Measurements from ENCODE around the gene ZDHHC6. TPM values are rescaled to one million over a fixed set of nuclear protein-coding genes. Genes with fewer than 3 reads are reported as not detected.

Gene ZDHHC6
- total RNA-seq, 1 experiment from 2014 or later: 40.3 TPM

DNA sequence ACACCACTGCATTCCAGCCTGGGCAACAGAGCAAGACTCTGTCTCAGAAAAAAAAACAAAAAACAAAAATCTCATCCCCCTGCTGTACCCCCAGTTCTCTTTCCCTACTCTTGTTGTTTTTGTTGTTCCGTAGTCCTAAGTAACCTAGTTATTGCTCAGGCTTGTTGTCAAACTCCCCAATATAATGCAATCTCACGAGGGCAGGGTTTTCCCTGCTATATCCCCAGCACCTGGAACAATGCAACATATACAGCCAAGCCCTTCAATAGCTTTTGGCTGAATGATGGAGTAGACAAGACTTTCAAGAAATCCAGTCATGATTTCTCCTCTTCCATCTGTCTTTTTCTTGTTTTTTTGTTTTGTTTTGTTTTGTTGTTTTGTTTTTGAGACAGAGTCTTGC, 62.6 kb downstream of the ZDHHC6 start:
- CTCF ChIA-PET: no interaction called here
- H3K36me3 ChIP-seq (ENCODE audit: control insufficient read depth, insufficient read depth, low read length): no peaks in the 10 kb centered on the region
- intact Hi-C loops (cut with micrococcal nuclease; ENCODE audit: unreplicated experiment): no loop called here
- H3K9me3 ChIP-seq (ENCODE audit: control insufficient read depth, insufficient read depth, low read depth, low read length): no peaks in the 10 kb centered on the region
- no peak overlapping the region for H3K4me3 ChIP-seq (ENCODE audit: low read depth in 2 of 2, low read length in 2 of 2)
- no TSS peak for BruUV-seq (replicated peaks)
- no peak overlapping the region for H3K27ac ChIP-seq (ENCODE audit: low read length)
- POLR2A ChIA-PET: no interaction called here
- H3K4me1 ChIP-seq (ENCODE audit: control insufficient read depth, insufficient read depth, low read length): no peaks in the 10 kb centered on the region
- in situ Hi-C loops (cut with HindIII; ENCODE audit: low pct_unique_long_range_greater_than_20kb, low sequenced_read_pairs): no loop called here
- DNase-seq (ENCODE audit: low read depth, low spot score): no peak
- no peak for ATAC-seq
- H3K27me3 ChIP-seq (ENCODE audit: control insufficient read depth, insufficient read depth, low read length): peaks cover 5% of the 10 kb centered on the region; the same call in 1 of the 2 replicates
- TF ChIP-seq, protein P1, sequence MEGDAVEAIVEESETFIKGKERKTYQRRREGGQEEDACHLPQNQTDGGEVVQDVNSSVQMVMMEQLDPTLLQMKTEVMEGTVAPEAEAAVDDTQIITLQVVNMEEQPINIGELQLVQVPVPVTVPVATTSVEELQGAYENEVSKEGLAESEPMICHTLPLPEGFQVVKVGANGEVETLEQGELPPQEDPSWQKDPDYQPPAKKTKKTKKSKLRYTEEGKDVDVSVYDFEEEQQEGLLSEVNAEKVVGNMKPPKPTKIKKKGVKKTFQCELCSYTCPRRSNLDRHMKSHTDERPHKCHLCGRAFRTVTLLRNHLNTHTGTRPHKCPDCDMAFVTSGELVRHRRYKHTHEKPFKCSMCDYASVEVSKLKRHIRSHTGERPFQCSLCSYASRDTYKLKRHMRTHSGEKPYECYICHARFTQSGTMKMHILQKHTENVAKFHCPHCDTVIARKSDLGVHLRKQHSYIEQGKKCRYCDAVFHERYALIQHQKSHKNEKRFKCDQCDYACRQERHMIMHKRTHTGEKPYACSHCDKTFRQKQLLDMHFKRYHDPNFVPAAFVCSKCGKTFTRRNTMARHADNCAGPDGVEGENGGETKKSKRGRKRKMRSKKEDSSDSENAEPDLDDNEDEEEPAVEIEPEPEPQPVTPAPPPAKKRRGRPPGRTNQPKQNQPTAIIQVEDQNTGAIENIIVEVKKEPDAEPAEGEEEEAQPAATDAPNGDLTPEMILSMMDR (IDR thresholded peaks at IDR 0.05): no peak
- no peak for TF ChIP-seq POLR2AphosphoS5 (IDR thresholded peaks at IDR 0.05; ENCODE audit: low read depth, low read length)

DNA sequence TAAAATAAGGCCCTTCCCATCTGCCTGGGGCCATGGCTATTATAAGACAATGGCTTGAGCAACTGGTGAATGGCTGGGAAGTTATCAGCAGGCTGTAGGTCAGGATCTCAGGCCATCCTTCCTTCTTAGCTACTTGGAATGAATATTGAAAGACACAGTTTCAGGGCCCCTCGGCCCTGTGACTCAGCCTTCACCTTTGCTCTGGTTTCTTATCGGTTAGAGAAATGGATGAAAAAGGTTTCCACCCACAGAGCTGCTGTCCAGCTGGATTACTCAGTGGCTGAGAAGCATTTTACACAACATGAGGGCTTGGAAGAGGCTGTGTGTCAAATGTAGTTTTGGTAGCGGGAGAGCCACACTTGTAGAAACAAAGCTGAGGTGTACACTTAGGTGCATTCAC, 63.4 kb downstream of the ZDHHC6 start:
- ATAC-seq (no peak), DNase-seq (ENCODE audit: low read depth, low spot score) (no peak)
- intact Hi-C loops (cut with micrococcal nuclease; ENCODE audit: unreplicated experiment) (no loop called here), in situ Hi-C loops (cut with HindIII; ENCODE audit: low pct_unique_long_range_greater_than_20kb, low sequenced_read_pairs) (no loop called here)
- TF ChIP-seq POLR2AphosphoS5 (IDR thresholded peaks at IDR 0.05; ENCODE audit: low read depth, low read length) (no peak), REST (IDR thresholded peaks at IDR 0.05; ENCODE audit: insufficient read depth in 1 of 2, low read depth in 2 of 2, low read length in 1 of 2) (no peak), SIN3A (IDR thresholded peaks at IDR 0.05; ENCODE audit: borderline replicate concordance, insufficient read depth, low read depth, low read length) (no peak), TCF7L2 (IDR thresholded peaks at IDR 0.05; ENCODE audit: low read depth, low read length) (no peak)
- TF ChIP-seq, protein P1 (IDR thresholded peaks at IDR 0.05): no peak
- no peak overlapping the region for H3K27ac ChIP-seq (ENCODE audit: low read length)
- no TSS peak for BruUV-seq (replicated peaks)
- CTCF ChIA-PET: no interaction called here
- no peaks in the 10 kb centered on the region for H3K36me3 ChIP-seq (ENCODE audit: control insufficient read depth, insufficient read depth, low read length)
- no peaks in the 10 kb centered on the region for H3K9me3 ChIP-seq (ENCODE audit: control insufficient read depth, insufficient read depth, low read depth, low read length)
- H3K27me3 ChIP-seq (ENCODE audit: control insufficient read depth, insufficient read depth, low read length): peaks cover 5% of the 10 kb centered on the region; the same call in 1 of the 2 replicates
- H3K4me3 ChIP-seq (ENCODE audit: low read depth in 2 of 2, low read length in 2 of 2): no peak overlapping the region
- POLR2A ChIA-PET: no interaction called here
- no peaks in the 10 kb centered on the region for H3K4me1 ChIP-seq (ENCODE audit: control insufficient read depth, insufficient read depth, low read length)

Data from Panc1 (cell line).